ENCODE results near the gene MIGA2. TPM values are rescaled to one million over a fixed set of nuclear protein-coding genes. Genes with fewer than 3 reads are reported as not detected.

Gene MIGA2
- total RNA-seq, 1 experiment from 2014 or later, result 28.6 TPM

DNA sequence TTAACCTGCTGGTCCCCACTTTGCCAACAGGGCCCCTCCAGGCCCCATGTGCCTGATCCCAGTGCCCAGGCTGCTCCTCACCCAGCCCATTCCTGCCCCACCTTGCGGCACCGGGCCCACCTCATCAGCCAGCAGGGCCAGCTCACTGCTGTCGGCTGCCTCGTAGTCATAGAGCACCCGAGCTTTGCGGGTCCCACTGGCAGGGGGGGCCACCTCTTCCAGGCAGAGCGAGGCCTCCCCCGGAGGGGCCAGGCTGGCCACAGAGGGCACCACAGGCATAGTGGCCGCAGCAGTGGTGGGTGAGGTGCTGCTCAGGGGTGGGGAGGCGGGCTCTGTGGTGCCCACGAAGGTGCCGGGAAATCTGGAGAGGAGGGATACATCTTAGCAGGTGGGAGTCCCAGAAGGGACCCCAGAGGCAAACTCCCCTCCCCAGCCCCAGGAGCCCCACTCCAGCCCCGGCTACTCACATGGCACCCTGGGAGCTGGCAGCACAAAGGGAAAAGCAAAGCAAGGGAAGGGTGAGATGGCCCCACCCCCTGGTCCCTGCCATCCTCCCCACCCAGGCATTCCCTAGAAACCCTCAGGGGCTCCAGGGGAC, 27.3 kb upstream of the MIGA2 start:
- Mint-ChIP-seq H3K4me3 (ENCODE audit: unreplicated experiment) (no peak overlapping the region), H3K4me1 (ENCODE audit: insufficient read depth, unreplicated experiment) (no peaks in the 10 kb centered on the region), H3K27ac (ENCODE audit: low read depth, unreplicated experiment) (no peak overlapping the region), H3K9me3 (ENCODE audit: unreplicated experiment) (no peaks in the 10 kb centered on the region), H3K27me3 (ENCODE audit: insufficient read depth, unreplicated experiment) (no peaks in the 10 kb centered on the region), H3K36me3 (ENCODE audit: insufficient read depth, unreplicated experiment) (peaks cover 47% of the 10 kb centered on the region)
- TF ChIP-seq, protein P1, sequence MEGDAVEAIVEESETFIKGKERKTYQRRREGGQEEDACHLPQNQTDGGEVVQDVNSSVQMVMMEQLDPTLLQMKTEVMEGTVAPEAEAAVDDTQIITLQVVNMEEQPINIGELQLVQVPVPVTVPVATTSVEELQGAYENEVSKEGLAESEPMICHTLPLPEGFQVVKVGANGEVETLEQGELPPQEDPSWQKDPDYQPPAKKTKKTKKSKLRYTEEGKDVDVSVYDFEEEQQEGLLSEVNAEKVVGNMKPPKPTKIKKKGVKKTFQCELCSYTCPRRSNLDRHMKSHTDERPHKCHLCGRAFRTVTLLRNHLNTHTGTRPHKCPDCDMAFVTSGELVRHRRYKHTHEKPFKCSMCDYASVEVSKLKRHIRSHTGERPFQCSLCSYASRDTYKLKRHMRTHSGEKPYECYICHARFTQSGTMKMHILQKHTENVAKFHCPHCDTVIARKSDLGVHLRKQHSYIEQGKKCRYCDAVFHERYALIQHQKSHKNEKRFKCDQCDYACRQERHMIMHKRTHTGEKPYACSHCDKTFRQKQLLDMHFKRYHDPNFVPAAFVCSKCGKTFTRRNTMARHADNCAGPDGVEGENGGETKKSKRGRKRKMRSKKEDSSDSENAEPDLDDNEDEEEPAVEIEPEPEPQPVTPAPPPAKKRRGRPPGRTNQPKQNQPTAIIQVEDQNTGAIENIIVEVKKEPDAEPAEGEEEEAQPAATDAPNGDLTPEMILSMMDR (IDR thresholded peaks at IDR 0.05; ENCODE audit: unreplicated experiment), result no peak
- intact Hi-C loops (cut with micrococcal nuclease), result loop anchor here (5.0 kb wide), 1 partner anchor 157 kb away; no protein-coding TSS in a partner anchor
- no TSS peak for BruUV-seq (replicated peaks)
- POLR2A ChIA-PET, result no interaction called here
- CTCF ChIA-PET, result interaction anchor here (0.5 to 3.8 kb wide), 5 partner anchors 11 to 600 kb away, joined by 3 to 22 read pairs (median 4); no protein-coding TSS in a partner anchor
- DNase-seq (ENCODE audit: unreplicated experiment), result no peak

DNA sequence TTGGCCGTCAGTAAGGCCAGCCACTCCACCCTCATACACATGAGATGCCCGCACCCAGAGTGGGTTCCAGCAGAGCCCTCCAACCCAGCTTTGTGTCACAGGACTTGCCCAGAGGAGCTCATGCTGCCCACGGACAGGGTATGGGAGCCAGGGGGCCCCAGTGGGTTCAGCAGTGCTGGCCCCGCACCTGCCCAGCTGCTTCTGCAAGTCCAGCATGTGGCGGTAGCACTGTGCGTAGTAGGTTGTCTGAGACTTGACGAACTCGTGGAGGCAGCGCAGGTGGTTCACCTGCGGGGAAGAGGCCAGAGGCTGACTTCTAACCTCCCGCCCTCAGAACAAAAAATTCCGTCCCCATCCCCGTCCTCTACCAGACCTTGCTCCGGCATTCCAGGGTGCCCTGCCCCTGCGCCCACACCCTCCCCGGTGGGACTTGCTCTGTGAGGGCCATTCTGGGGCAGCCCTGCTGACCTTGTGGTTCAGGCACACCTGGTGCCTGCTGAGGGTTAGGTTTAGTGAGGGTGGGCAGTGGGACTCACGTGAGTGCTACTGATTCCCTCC, 26.8 kb upstream of the MIGA2 start:
- no peak overlapping the region for H3K27ac Mint-ChIP-seq (ENCODE audit: low read depth, unreplicated experiment)
- no peaks in the 10 kb centered on the region for H3K4me1 Mint-ChIP-seq (ENCODE audit: insufficient read depth, unreplicated experiment)
- no peak for DNase-seq (ENCODE audit: unreplicated experiment)
- TF ChIP-seq, protein P1 (IDR thresholded peaks at IDR 0.05; ENCODE audit: unreplicated experiment), result no peak
- ChIA-PET POLR2A (no interaction called here), CTCF (interaction anchor here (0.5 to 0.7 kb wide), 3 partner anchors 10 to 105 kb away, joined by 3 to 4 read pairs (median 4); no protein-coding TSS in a partner anchor)
- H3K27me3 Mint-ChIP-seq (ENCODE audit: insufficient read depth, unreplicated experiment), result no peaks in the 10 kb centered on the region
- intact Hi-C loops (cut with micrococcal nuclease), result loop anchor here (5.0 kb wide), 1 partner anchor 157 kb away; no protein-coding TSS in a partner anchor
- no TSS peak for BruUV-seq (replicated peaks)
- no peak overlapping the region for H3K4me3 Mint-ChIP-seq (ENCODE audit: unreplicated experiment)
- peaks cover 45% of the 10 kb centered on the region for H3K36me3 Mint-ChIP-seq (ENCODE audit: insufficient read depth, unreplicated experiment)
- H3K9me3 Mint-ChIP-seq (ENCODE audit: unreplicated experiment), result no peaks in the 10 kb centered on the region

DNA sequence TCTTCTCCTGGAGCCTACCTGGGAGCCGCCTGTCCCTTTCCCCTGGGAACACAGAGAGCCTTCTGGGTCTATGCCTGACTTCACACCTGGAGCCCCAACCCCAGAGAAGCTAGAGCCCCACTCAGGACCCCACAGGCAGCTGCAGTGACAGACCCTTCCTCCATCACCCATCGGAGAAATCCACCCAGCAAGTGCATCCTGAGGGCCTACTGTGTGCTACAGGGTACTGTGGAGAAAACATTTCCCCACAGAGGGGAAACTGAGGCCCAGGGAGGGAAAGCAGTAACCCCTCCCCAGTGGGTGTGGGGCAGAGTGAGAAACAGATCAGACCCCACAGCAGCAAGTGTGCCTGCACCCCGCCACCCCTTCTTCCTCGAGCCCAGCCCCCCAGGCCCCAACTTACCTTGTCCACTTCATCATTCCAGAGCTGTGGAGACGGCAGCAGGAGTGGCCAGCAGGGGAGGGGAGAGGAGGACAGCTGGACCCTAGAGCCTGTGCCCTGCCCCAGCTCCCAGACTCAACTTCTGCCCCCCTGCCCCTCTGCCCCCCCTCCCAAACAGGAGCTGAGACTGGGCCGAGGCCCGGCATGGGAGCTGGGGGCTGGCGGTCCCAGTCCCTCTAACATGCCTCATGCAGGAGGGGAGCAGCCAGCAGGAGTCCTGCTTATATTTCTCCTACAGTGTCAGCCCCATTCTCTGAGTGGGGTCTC, 26.0 kb upstream of the MIGA2 start:
- POLR2A ChIA-PET, result no interaction called here
- Mint-ChIP-seq H3K9me3 (ENCODE audit: unreplicated experiment) (no peaks in the 10 kb centered on the region), H3K36me3 (ENCODE audit: insufficient read depth, unreplicated experiment) (peaks cover 44% of the 10 kb centered on the region), H3K27me3 (ENCODE audit: insufficient read depth, unreplicated experiment) (no peaks in the 10 kb centered on the region), H3K27ac (ENCODE audit: low read depth, unreplicated experiment) (no peak overlapping the region), H3K4me1 (ENCODE audit: insufficient read depth, unreplicated experiment) (no peaks in the 10 kb centered on the region), H3K4me3 (ENCODE audit: unreplicated experiment) (no peak overlapping the region)
- DNase-seq (ENCODE audit: unreplicated experiment), result no peak
- CTCF ChIA-PET, result interaction anchor here (0.6 to 0.7 kb wide), 2 partner anchors 9 to 11 kb away, joined by 4 read pairs; no protein-coding TSS in a partner anchor
- TF ChIP-seq, protein P1 (IDR thresholded peaks at IDR 0.05; ENCODE audit: unreplicated experiment), result no peak
- intact Hi-C loops (cut with micrococcal nuclease), result no loop called here
- BruUV-seq (replicated peaks), result no TSS peak

DNA sequence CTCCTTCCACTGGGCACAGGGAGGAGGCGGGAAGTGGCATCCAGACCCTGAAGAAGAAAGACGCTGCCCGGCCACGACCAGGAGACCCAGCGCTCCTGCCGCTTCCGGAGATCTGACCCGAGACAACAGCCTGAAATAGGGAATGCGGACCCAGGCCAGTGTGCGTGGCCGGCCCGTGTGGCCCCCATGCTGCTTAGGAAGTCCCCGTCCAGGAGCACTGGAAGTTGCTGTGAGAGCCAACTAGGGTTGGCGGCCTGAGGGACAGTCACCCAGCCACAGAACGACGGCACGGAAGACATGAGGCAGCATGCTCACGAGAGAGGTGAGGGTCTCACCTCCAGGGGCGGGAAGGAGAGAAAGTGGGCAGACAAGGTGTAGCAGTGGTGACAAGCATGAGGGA, 25.3 kb upstream of the MIGA2 start:
- Mint-ChIP-seq H3K4me1 (ENCODE audit: insufficient read depth, unreplicated experiment) (no peaks in the 10 kb centered on the region), H3K4me3 (ENCODE audit: unreplicated experiment) (no peak overlapping the region), H3K27ac (ENCODE audit: low read depth, unreplicated experiment) (no peak overlapping the region), H3K9me3 (ENCODE audit: unreplicated experiment) (no peaks in the 10 kb centered on the region), H3K27me3 (ENCODE audit: insufficient read depth, unreplicated experiment) (no peaks in the 10 kb centered on the region), H3K36me3 (ENCODE audit: insufficient read depth, unreplicated experiment) (peaks cover 49% of the 10 kb centered on the region)
- DNase-seq (ENCODE audit: unreplicated experiment), result no peak
- ChIA-PET POLR2A (no interaction called here), CTCF (no interaction called here)
- intact Hi-C loops (cut with micrococcal nuclease), result no loop called here
- TF ChIP-seq, protein P1 (IDR thresholded peaks at IDR 0.05; ENCODE audit: unreplicated experiment), result no peak
- BruUV-seq (replicated peaks), result no TSS peak

Measured in MCF 10A (cell line).